GM21528 (cell line): ENCODE data around the gene P3H2.

Source experiments
- ATAC-seq: cut with Tn5 transposase; IDR thresholded peaks from one replicate; pipeline ENCODE4 v1.9.1; 2021; ENCODE audit warnings: mild to moderate bottlenecking, moderate library complexity; ENCODE audit not compliant: unreplicated experiment, low FRiP score

The P3H2 gene

GRCh38 chr3:189953551-189953950 is 167.1 kb downstream of the P3H2 start:
- ATAC-seq, result no peak

- ATAC-seq, result no peak
These were observed 168.4 kb downstream of the P3H2 start for GRCh38 chr3:189952272-189952671.

GRCh38 chr3:189950258-189950657 is 170.4 kb downstream of the P3H2 start:
- no peak for ATAC-seq

- no peak for ATAC-seq
These were observed 171.1 kb downstream of the P3H2 start for GRCh38 chr3:189949580-189949979.

- ATAC-seq, result no peak
These were observed 172.0 kb downstream of the P3H2 start for GRCh38 chr3:189948724-189949045.

- no peak for ATAC-seq
These were observed 172.6 kb downstream of the P3H2 start for GRCh38 chr3:189947948-189948723.

GRCh38 chr3:189947068-189947467 is 173.6 kb downstream of the P3H2 start:
- no peak for ATAC-seq

GRCh38 chr3:189945935-189946709 is 174.6 kb downstream of the P3H2 start:
- no peak for ATAC-seq

GRCh38 chr3:189944285-189945145 is 176.2 kb downstream of the P3H2 start:
- ATAC-seq, result no peak

- ATAC-seq, result no peak
These were observed 177.7 kb downstream of the P3H2 start for GRCh38 chr3:189942948-189943347.

GRCh38 chr3:189941679-189942078 is 179.0 kb downstream of the P3H2 start:
- ATAC-seq, result no peak

GRCh38 chr3:189941125-189941524 is 179.6 kb downstream of the P3H2 start:
- no peak for ATAC-seq

- ATAC-seq, result no peak
These were observed 183.2 kb downstream of the P3H2 start for GRCh38 chr3:189937302-189938127.

GRCh38 chr3:189936201-189936945 is 184.3 kb downstream of the P3H2 start:
- ATAC-seq, result no peak

- ATAC-seq, result no peak
These were observed 192.5 kb downstream of the P3H2 start for GRCh38 chr3:189927975-189928895.

GRCh38 chr3:189921770-189922169 is 198.9 kb downstream of the P3H2 start:
- no peak for ATAC-seq

- no peak for ATAC-seq
These were observed 205.9 kb downstream of the P3H2 start for GRCh38 chr3:189914799-189915198.

GRCh38 chr3:189911001-189911400 is 209.7 kb downstream of the P3H2 start:
- no peak for ATAC-seq
